Endodermal cell (in vitro differentiated cells): ENCODE measurements around the gene ZC3H12D. TPM values are rescaled to one million over a fixed set of nuclear protein-coding genes. Genes with fewer than 3 reads are reported as not detected.

Source experiments
- DNase-seq: peaks from one replicate; pipeline ENCODE4 v3.0.0-alpha.2; 2017
- H3K27ac ChIP-seq: 2 replicates; pipeline ENCODE4 v1.5.1; 2013; ENCODE audit warnings: mild to moderate bottlenecking, low read depth, low read length, moderate library complexity
- H3K27me3 ChIP-seq: 2 replicates; pipeline ENCODE4 v1.6.1; 2013; ENCODE audit warnings: mild to moderate bottlenecking, low read length, moderate library complexity; ENCODE audit not compliant: insufficient read depth, control insufficient read depth, poor library complexity, severe bottlenecking
- H3K36me3 ChIP-seq: 2 replicates; pipeline ENCODE4 v1.7.0; 2013; ENCODE audit warnings: mild to moderate bottlenecking, low read length, moderate library complexity; ENCODE audit not compliant: control insufficient read depth, insufficient read depth
- H3K4me1 ChIP-seq: one replicate; pipeline ENCODE4 v1.7.0; 2013; ENCODE audit warnings: low read length; ENCODE audit not compliant: control insufficient read depth, insufficient read depth
- H3K4me3 ChIP-seq: 2 replicates; pipeline ENCODE4 v1.5.1; 2013; ENCODE audit warnings: mild to moderate bottlenecking, low read length, moderate library complexity
- H3K9ac ChIP-seq: 2 replicates; pipeline ENCODE4 v1.6.1; 2013; ENCODE audit warnings: mild to moderate bottlenecking, low read length, moderate library complexity; ENCODE audit not compliant: poor library complexity, severe bottlenecking; ENCODE audit errors: extremely low read depth
- H3K9me3 ChIP-seq: 2 replicates; pipeline ENCODE4 v1.6.1; 2013; ENCODE audit warnings: mild to moderate bottlenecking, low read length, moderate library complexity; ENCODE audit not compliant: control insufficient read depth
- H3K27ac Mint-ChIP-seq: 2 replicates; pipeline ENCODE4 v1.8.0; 2020; ENCODE audit warnings: mixed read lengths
- H3K27me3 Mint-ChIP-seq: 2 replicates; pipeline ENCODE4 v1.8.0; 2021; ENCODE audit warnings: mild to moderate bottlenecking, mixed read lengths; ENCODE audit not compliant: insufficient read depth
- H3K36me3 Mint-ChIP-seq: 2 replicates; pipeline ENCODE4 v1.8.0; 2020; ENCODE audit warnings: low read depth, mixed read lengths
- H3K4me1 Mint-ChIP-seq: 2 replicates; pipeline ENCODE4 v1.8.0; 2020; ENCODE audit warnings: mixed read lengths
- H3K4me3 Mint-ChIP-seq: 2 replicates; pipeline ENCODE4 v1.8.0; 2020; ENCODE audit warnings: mild to moderate bottlenecking, moderate library complexity, mixed read lengths
- H3K9me3 Mint-ChIP-seq: 2 replicates; pipeline ENCODE4 v1.8.0; 2020; ENCODE audit warnings: mild to moderate bottlenecking, mixed read lengths
- WGBS, 2 experiments: methylation state at CpG; one replicate each; pipeline versions ENCODE4 v1.1.5 to v1.1.7; 2013; ENCODE audit warnings: missing lambda C conversion rate in 2 of 2, mixed read lengths in 1 of 2; ENCODE audit not compliant: insufficient coverage in 1 of 2, insufficient read length in 1 of 2; 5-methylcytosine and 5-hydroxymethylcytosine counted together
- total RNA-seq, 2 donors: library from RNA; stranded (reverse); fragmentation: NEBNext Ultra II Directional in 1 of 2; extraction: Animal tissue kit (Norgen Biotek cat#: 25700) in 1 of 2; gene quantifications; 2 replicates in 1 of 2; 3 replicates in 1 of 2; pipeline ENCODE4 v1.2.1, GENCODE V29; 2021
- TF ChIP-seq, protein P1 (sequence below): fragments of 200-600 bp; sonication (generic); conservative IDR thresholded peaks from 2 replicates; pipeline ENCODE4 v1.5.0; 2021; ENCODE audit warnings: antibody characterized with exemption, mild to moderate bottlenecking

ZC3H12D gene
- total RNA-seq, 2 donors from 2014 or later, result 0.20 to 0.42 TPM

DNA sequence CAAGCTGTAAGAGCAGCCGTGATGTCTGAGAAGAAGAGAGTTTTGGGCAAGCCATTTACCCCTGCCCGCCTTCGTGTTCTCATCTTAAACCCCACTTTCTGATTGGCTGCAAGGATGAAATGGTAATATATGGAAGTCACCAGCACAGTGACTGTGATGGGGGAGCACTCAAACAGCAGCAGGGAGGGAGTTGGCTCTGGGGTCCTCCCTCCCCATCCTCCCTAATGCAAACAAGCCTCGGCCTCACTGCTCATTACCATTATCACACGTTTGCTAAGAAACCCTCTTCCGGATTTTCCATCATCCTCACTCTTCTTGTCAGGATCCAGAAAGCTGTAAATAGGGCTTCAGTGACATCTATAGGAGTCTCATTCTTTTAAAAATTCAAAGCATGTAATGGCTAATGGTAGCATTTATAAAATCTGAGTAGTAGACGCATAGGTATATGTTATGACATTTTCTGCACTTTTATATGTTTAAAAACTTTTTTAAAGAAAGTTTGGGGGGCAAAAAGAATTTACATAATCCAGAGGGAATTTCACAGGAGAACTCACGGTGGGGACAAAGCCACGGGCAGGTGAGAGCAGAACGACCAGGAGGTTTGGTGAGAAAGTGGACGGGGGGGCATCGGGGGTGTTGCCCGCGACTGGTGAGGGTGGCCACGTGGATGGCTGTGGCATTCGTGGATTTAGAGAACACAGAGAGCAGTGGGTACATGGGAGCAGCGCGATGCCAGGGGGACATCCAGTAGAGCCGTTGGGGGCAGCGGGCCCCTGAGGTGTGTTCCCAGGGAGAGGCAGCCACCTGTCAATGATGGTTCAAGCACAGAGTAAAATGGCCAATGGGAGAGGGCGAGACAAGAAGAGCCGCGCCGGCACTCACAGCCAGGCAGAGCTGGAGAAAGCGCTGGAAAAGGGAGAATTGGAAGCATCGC is 55.1 kb downstream of the ZC3H12D start:
- H3K27me3 ChIP-seq, result no peaks in the 10 kb centered on the region
- TF ChIP-seq, protein P1, sequence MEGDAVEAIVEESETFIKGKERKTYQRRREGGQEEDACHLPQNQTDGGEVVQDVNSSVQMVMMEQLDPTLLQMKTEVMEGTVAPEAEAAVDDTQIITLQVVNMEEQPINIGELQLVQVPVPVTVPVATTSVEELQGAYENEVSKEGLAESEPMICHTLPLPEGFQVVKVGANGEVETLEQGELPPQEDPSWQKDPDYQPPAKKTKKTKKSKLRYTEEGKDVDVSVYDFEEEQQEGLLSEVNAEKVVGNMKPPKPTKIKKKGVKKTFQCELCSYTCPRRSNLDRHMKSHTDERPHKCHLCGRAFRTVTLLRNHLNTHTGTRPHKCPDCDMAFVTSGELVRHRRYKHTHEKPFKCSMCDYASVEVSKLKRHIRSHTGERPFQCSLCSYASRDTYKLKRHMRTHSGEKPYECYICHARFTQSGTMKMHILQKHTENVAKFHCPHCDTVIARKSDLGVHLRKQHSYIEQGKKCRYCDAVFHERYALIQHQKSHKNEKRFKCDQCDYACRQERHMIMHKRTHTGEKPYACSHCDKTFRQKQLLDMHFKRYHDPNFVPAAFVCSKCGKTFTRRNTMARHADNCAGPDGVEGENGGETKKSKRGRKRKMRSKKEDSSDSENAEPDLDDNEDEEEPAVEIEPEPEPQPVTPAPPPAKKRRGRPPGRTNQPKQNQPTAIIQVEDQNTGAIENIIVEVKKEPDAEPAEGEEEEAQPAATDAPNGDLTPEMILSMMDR, result no peak
- WGBS, 2 experiments, result 90 to 91% methylated on average over 21 to 26 of the region's 26 CpGs
- H3K4me1 Mint-ChIP-seq, result no peaks in the 10 kb centered on the region
- H3K27me3 Mint-ChIP-seq, result no peaks in the 10 kb centered on the region
- no peak overlapping the region for H3K27ac Mint-ChIP-seq
- no peak overlapping the region for H3K4me3 ChIP-seq
- no peaks in the 10 kb centered on the region for H3K36me3 ChIP-seq
- H3K36me3 Mint-ChIP-seq, result no peaks in the 10 kb centered on the region
- H3K4me3 Mint-ChIP-seq, result no peak overlapping the region
- H3K9me3 ChIP-seq, result no peaks in the 10 kb centered on the region
- DNase-seq, result no peak
- no peaks in the 10 kb centered on the region for H3K4me1 ChIP-seq
- no peak overlapping the region for H3K27ac ChIP-seq
- H3K9ac ChIP-seq, result no peak overlapping the region
- no peaks in the 10 kb centered on the region for H3K9me3 Mint-ChIP-seq

DNA sequence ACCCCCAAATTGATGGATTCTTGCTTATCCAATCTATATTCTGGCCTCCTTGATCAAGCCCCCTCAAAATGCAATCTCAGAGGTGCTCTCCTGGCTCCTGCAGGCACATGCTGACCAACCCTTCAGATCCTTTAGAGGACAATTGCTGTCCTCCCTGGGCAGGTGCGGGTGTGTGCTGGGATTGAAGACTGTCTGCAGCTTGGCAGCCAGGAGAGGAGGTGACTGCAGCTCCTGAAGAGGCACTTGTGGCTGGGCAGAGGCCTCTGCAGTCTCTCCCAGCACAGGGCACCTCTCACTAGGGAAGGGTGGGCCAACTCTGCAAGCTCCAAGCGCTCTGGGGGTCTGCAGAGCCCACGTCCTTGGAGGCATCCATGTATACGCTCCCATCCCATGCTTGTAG is 56.2 kb downstream of the ZC3H12D start:
- DNase-seq, result no peak
- TF ChIP-seq, protein P1, result no peak
- 93 to 95% methylated on average over 3 to 4 of the region's 4 CpGs for WGBS, 2 experiments

DNA sequence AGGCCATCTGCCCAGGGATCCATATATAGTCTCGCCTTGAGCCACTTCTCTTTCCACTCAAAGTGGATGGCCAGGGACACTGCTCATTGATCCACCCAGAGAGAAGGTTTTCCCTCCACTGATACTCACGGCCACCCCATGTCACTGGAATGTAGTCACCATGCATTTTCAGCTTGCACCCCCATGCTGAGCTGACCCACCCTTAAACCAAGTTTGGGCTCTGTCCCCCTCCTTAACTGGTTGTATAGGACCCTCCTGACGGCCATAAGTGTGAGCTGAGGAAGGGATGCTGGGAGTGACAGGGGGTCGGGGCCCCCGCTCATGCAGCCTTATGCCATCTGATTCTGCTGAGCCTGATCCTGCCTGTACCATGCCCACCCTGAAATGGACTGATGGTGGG is 59.1 kb downstream of the ZC3H12D start:
- H3K9me3 ChIP-seq, result no peaks in the 10 kb centered on the region
- Mint-ChIP-seq H3K4me1 (peaks cover 8% of the 10 kb centered on the region), H3K36me3 (no peaks in the 10 kb centered on the region), H3K27ac (no peak overlapping the region), H3K27me3 (no peaks in the 10 kb centered on the region), H3K4me3 (no peak overlapping the region), H3K9me3 (no peaks in the 10 kb centered on the region)
- no peak overlapping the region for H3K9ac ChIP-seq
- H3K27me3 ChIP-seq, result no peaks in the 10 kb centered on the region
- H3K36me3 ChIP-seq, result no peaks in the 10 kb centered on the region
- no peaks in the 10 kb centered on the region for H3K4me1 ChIP-seq
- WGBS, 2 experiments, result 91 to 94% methylated on average over 3 to 5 of the region's 5 CpGs
- no peak overlapping the region for H3K27ac ChIP-seq
- DNase-seq, result no peak
- H3K4me3 ChIP-seq, result no peak overlapping the region
- TF ChIP-seq, protein P1, result no peak

More for the DNA sequence above, 56.2 kb downstream of the ZC3H12D start:
- no peak overlapping the region for H3K27ac Mint-ChIP-seq
- H3K27me3 Mint-ChIP-seq, result no peaks in the 10 kb centered on the region
- no peaks in the 10 kb centered on the region for H3K9me3 Mint-ChIP-seq
- Histone ChIP-seq H3K27me3 (no peaks in the 10 kb centered on the region), H3K4me1 (no peaks in the 10 kb centered on the region), H3K4me3 (no peak overlapping the region), H3K9me3 (no peaks in the 10 kb centered on the region), H3K27ac (no peak overlapping the region), H3K36me3 (no peaks in the 10 kb centered on the region), H3K9ac (no peak overlapping the region)
- H3K4me3 Mint-ChIP-seq, result no peak overlapping the region
- H3K36me3 Mint-ChIP-seq, result no peaks in the 10 kb centered on the region
- H3K4me1 Mint-ChIP-seq, result peaks cover 7% of the 10 kb centered on the region
